ENCODE results near the gene ZNF302. TPM values are rescaled to one million over a fixed set of nuclear protein-coding genes. Genes with fewer than 3 reads are reported as not detected.
A peak's percentile ranks its signal among the peaks of the same experiment; 100 is the strongest.

The ZNF302 gene
- total RNA-seq (10 to 100 TPM; 24.3 to 37.2 (median 33.0) TPM), polyA plus RNA-seq (10 to 100 TPM; 25.5 to 32.2 TPM)
- long read RNA-seq, donor 1, transcript ZNF302-201 (5 exons, 2,590 nt): minor isoform, 14 of 67 reads
- long read RNA-seq, donor 1, transcript ZNF302-203 (5 exons, 2,600 nt): major isoform, 16 of 67 reads
- long read RNA-seq, donor 1, partial matches to known transcripts: 2 of 67 reads
- long read RNA-seq, donor 1, other reads (novel, unspliced or antisense): 30 of 67 reads
- long read RNA-seq, donor 2, transcript ZNF302-202 (6 exons, 2,635 nt): minor isoform, 5 of 92 reads
- long read RNA-seq, donor 2, transcript ZNF302-203 (5 exons, 2,600 nt): minor isoform, 10 of 92 reads
- long read RNA-seq, donor 2, transcript ZNF302-201 (5 exons, 2,590 nt): major isoform, 19 of 92 reads
- long read RNA-seq, donor 2, partial matches to known transcripts: 5 of 92 reads
- long read RNA-seq, donor 2, other reads (novel, unspliced or antisense): 50 of 92 reads
- long read RNA-seq, donor 3, transcript ZNF302-201 (5 exons, 2,590 nt): major isoform, 7 of 59 reads
- long read RNA-seq, donor 3, transcript ZNF302-202 (6 exons, 2,635 nt): minor isoform, 5 of 59 reads
- long read RNA-seq, donor 3, partial matches to known transcripts: 0 of 59 reads
- long read RNA-seq, donor 3, other reads (novel, unspliced or antisense): 35 of 59 reads

- 0 to 1% (median 0%) methylated on average over 65 to 74 of the region's 74 CpGs for WGBS, 4 donors
- Histone ChIP-seq H3K4me3 (peak within 1 kb of the TSS; percentile 62 to 95 (median 79)), H3K27ac (peak within 1 kb of the TSS; percentile 93 to 100 (median 98)), H3K4me1 (peaks cover 0 to 35% (median 16%) of the 10 kb centered on the region in 12 donors), H3K9me3 (peaks cover 0 to 31% (median 11%) of the 10 kb centered on the region in 12 donors), H3K36me3 (peaks cover 0 to 42% (median 35%) of the 10 kb centered on the region in 9 donors), H3K27me3 (no peaks in the 10 kb centered on the region)
- DNase-seq: peak; percentile 98
- TF ChIP-seq POLR2A (IDR thresholded peaks at IDR 0.05) (peak in 1 of 2 donors; percentile 75), CTCF (IDR thresholded peaks at IDR 0.05) (no peak)
- intact Hi-C loops (cut with DNase I): loop anchor here in 7 of 10 donors (2.0 to 5.0 kb wide), 2 partner anchors 55 to 57 kb away; partner anchors contain the start of gene ZNF181 (in 7 of the 7)
- ATAC-seq: peak; percentile 99
Measured at GRCh38 chr19:34677386-34678084, at the start of gene ZNF302. Gene ZNF302 (plus strand): TSS chr19:34677678. CDS start chr19:34678805, 1,127 bp downstream.

- H3K27me3 ChIP-seq: no peaks in the 10 kb centered on the region
- peaks cover 0 to 5% (median 0%) of the 10 kb centered on the region in 9 donors for H3K36me3 ChIP-seq
- TF ChIP-seq POLR2A (IDR thresholded peaks at IDR 0.05) (no peak), CTCF (IDR thresholded peaks at IDR 0.05) (no peak)
- 87 to 93% (median 90%) methylated on average over 2 of the region's 2 CpGs for WGBS, 4 donors
- intact Hi-C loops (cut with DNase I): no loop called here
- H3K4me1 ChIP-seq: no peaks in the 10 kb centered on the region
- no peak overlapping the region for H3K4me3 ChIP-seq
- H3K9me3 ChIP-seq: peaks cover 0 to 35% (median 4%) of the 10 kb centered on the region in 12 donors
- H3K27ac ChIP-seq: no peak overlapping the region
- DNase-seq: no peak
- ATAC-seq: no peak
Measured at GRCh38 chr19:34633802-34634201, 43.7 kb upstream of the ZNF302 start.

GRCh38 chr19:34639491-34640085 is 37.9 kb upstream of the ZNF302 start:
- intact Hi-C loops (cut with DNase I): loop anchor here (1.0 to 2.0 kb wide), 2 partner anchors 73 kb away; no protein-coding TSS in a partner anchor
- TF ChIP-seq CTCF (IDR thresholded peaks at IDR 0.05) (peak; percentile 71 to 95 (median 80)), POLR2A (IDR thresholded peaks at IDR 0.05) (no peak)

More at GRCh38 chr19:34639491-34640085, 37.9 kb upstream of the ZNF302 start:
- ATAC-seq (peak in 3 of 4 donors; percentile 44 to 63 (median 50)), DNase-seq (peak in 4 of 5 donors; percentile 37 to 63 (median 42))
- no peaks in the 10 kb centered on the region for H3K4me1 ChIP-seq
- H3K9me3 ChIP-seq: peaks cover 0 to 15% (median 3%) of the 10 kb centered on the region in 12 donors
- H3K36me3 ChIP-seq: peaks cover 0 to 5% (median 0%) of the 10 kb centered on the region in 9 donors
- WGBS, 4 donors: 28 to 38% (median 33%) methylated on average over 4 of the region's 4 CpGs
- H3K27ac ChIP-seq: no peak overlapping the region
- no peak overlapping the region for H3K4me3 ChIP-seq
- no peaks in the 10 kb centered on the region for H3K27me3 ChIP-seq
